Motor neuron (in vitro differentiated cells): ENCODE results near the gene KRTAP10-12. TPM values are rescaled to one million over a fixed set of nuclear protein-coding genes. Genes with fewer than 3 reads are reported as not detected.
"Not testable (repeated sequence)": the region's sequence is repeated elsewhere in the genome, so short reads cannot be mapped to it uniquely, and the experiment has no call there.

Source experiments
- ATAC-seq, 8 experiments: fragments of 200-7000 bp; cut with Tn5 transposase; replicated peaks in 6 of 8; 2 replicates each; pipeline ENCODE4 v1.8.0; 2021; ENCODE audit warnings: mild to moderate bottlenecking in 8 of 8, moderate library complexity in 8 of 8
- H3K27ac ChIP-seq, 2 donors: fragments of 250-450 bp; sonication (Bioruptor Pico); 2 replicates each; pipeline ENCODE4 v1.9.0; 2021; ENCODE audit warnings: antibody characterized with exemption in 2 of 2, mild to moderate bottlenecking in 2 of 2, moderate library complexity in 1 of 2
- H3K4me1 ChIP-seq, 2 donors: fragments of 250-450 bp; sonication (Bioruptor Pico); replicated peaks in 1 of 2; 2 replicates each; pipeline ENCODE4 v1.6.1; 2021; ENCODE audit warnings: antibody characterized with exemption in 2 of 2, mild to moderate bottlenecking in 2 of 2, moderate library complexity in 1 of 2
- H3K4me3 ChIP-seq, 5 donors: fragments of 250-450 bp; sonication (Bioruptor Pico); 2 replicates each; pipeline ENCODE4 v1.9.0; 2021; ENCODE audit warnings: antibody characterized with exemption in 5 of 5, mild to moderate bottlenecking in 5 of 5, moderate library complexity in 4 of 5
- WGBS, 10 experiments: fragments of 450-650 bp; shearing (Covaris generic); methylation state at CpG; one replicate each; pipeline ENCODE4 v1.0.0; 2022; 5-methylcytosine and 5-hydroxymethylcytosine counted together
- in situ Hi-C, 9 experiments: fragments of 400-800 bp; cut with MboI; loops; one replicate each; pipeline ENCODE4 v1.15.0; 2021; ENCODE audit warnings: low sequenced_read_pairs in 9 of 9, low pct_unique_long_range_greater_than_20kb in 2 of 9; ENCODE audit not compliant: unreplicated experiment in 9 of 9
- total RNA-seq, 8 experiments: library from RNA; unstranded; fragments of 300-600 nt; gene quantifications; 2 replicates each; pipeline versions ENCODE4 v1.2.3 to v1.2.4, GENCODE V29; 2022

The KRTAP10-12 gene
- total RNA-seq, 8 experiments from 2014 or later: 0.29 to 0.85 (median 0.56) TPM; not detected in 5

DNA sequence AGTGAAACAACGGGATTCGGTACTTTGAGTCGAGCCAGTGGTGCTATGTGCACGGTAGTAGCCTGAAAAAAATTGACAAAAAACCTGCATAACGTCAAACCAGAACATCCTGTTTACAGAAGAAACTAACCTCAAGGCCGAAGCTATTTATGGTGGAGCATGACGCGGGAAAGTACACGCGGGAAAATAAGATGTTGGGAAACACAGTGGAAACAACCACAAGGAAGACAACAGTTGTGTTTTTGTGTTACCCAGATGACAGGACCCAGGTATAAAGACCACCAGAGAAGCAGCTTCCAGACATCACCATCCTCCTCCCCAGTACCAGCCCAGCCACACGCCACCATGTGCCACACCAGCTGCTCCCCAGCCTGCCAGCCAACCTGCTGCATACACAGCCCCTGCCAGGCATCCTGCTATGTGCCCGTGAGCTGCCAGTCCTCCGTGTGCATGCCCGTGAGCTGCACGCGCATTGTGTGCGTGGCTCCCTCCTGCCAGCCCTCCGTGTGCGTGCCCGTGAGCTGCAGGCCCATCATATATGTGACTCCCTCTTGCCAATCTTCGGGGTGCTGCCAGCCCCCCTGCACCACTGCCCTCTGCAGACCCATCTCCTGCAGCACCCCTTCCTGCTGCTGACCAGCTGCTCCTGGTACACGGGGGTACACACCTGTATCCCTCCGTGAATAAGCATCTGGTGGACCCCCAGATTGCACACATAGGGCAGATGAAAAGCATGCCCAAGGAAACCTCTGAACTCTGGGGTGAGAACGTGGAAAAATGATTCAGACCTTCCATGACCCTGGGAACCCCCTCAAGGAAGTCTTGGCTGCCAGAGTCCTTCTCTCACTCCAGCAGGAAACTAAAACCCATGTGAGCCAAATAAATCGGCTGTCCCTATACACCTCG lies 39.1 kb upstream of the KRTAP10-12 start, which contains the start of gene KRTAP12-3:
Gene KRTAP12-3, plus strand, starts transcription at position 298 of the 906 bp plus-strand sequence. Its CDS starts 48 bp downstream, at position 346.
- no peaks in the 10 kb centered on the region for H3K4me1 ChIP-seq
- ATAC-seq: no peak
- H3K4me3 ChIP-seq: no peak within 1 kb of the TSS
- no peak within 1 kb of the TSS for H3K27ac ChIP-seq
- WGBS, 10 experiments: 20 to 98% (median 82%) methylated on average over 4 to 15 of the region's 26 CpGs
- in situ Hi-C loops: no loop called here

DNA sequence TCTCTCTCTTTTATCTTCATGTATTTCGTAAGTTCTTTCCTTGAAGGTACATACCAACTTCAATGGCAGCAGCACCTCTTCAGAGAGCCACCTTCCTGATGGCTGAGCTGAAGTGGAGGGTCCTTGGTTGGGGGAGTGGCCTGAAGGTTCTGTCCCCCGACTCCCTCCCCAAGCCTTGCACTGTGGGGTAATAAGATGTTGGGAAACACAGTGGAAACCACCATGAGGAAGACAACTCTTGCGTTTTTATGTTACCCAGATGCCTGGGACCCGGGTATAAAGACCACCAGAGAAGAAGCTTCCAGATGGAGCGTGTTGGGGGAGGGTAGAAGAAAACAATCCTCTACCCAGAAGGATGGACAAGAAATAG lies 38.4 kb upstream of the KRTAP10-12 start:
- no peaks in the 10 kb centered on the region for H3K4me1 ChIP-seq
- no peak for ATAC-seq
- no peak overlapping the region for H3K27ac ChIP-seq
- WGBS, 10 experiments: 60 to 100% (median 83%) methylated on average over 1 of the region's 5 CpGs; no CpG with 5 or more reads in 7 of the 10 experiments
- H3K4me3 ChIP-seq: no peak overlapping the region
- in situ Hi-C loops: no loop called here

DNA sequence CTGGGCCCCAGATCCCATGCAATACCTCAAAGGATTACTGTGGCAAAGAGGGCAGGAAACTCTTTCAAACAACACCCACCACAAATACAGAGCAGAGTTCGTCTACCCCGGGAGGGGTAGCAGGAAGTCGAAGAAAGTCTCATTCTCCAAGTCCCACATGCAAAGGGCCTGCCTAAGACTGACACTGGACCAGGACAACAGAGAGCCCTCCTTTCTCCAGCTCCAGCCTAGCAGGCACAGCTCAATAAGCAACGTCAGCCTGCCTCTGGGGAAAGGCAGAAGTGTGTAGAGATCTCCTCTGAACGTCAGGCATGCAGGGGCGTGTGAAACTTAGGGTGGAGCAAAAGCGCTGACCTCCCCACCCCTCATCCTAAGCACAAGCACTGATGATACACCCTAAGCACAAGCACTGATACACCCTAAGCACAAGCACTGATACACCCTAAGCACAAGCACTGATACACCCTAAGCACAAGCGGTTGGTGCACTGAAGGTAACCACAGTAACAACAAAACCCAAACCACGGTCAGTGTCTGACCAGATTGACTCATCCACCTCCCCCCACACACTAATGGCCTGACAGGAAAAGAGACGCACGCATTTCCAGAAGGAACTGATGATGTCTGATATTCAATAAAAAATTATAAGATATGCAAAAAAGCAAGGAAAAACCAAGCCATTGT lies 37.9 kb upstream of the KRTAP10-12 start:
- H3K4me3 ChIP-seq: no peak overlapping the region
- in situ Hi-C loops: no loop called here
- H3K27ac ChIP-seq: no peak overlapping the region
- no peaks in the 10 kb centered on the region for H3K4me1 ChIP-seq
- WGBS, 10 experiments: 25 to 100% (median 67%) methylated on average over 1 to 10 of the region's 11 CpGs; no CpG with 5 or more reads in 1 of the 10 experiments
- peak in 2 of 8 experiments; percentile 60 to 97 for ATAC-seq

DNA sequence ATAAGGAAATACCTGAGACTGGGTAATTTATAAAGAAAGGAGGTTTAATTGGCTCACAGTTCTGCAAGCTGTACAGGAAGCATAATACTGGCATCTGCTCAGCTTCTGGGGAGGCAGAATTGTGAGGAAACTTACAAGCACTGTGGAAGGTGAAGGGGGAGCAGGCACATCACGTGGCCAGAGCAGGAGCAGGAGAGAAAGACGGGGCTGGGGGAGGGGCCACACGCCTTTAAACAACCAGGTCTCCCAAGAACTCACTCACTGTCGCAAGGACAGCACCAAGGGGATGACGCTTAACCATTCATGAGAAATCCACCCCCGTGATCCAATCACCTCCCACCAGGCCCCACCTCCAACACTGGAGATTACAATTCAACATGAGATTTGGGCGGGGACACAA lies 35.4 kb upstream of the KRTAP10-12 start:
- H3K4me3 ChIP-seq, H3K27ac ChIP-seq, in situ Hi-C loops, H3K4me1 ChIP-seq, ATAC-seq: not testable (repeated sequence)
- WGBS, 10 experiments: 0 to 100% (median 73%) methylated on average over 1 to 5 of the region's 7 CpGs

DNA sequence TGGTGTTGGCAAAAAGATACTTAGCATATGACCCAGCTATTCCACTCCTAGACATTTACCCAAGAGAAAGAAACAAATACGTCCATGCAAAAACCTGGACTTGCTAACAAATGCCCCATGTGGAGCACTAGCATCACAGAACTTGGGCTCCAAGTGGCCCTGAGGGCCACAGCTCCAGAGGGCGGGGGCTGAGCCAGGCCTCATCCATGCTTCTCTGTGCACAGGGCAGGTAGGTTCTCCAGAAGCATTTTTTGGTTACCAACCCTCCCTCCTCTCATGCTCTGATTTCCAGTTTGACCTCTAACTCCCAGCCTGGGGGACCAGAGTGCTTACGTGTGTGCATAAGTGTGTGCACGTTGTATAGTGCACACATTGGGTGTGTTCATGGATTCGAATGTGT lies 32.3 kb upstream of the KRTAP10-12 start:
- Histone ChIP-seq H3K27ac (no peak overlapping the region), H3K4me3 (no peak overlapping the region), H3K4me1 (no peaks in the 10 kb centered on the region)
- in situ Hi-C loops: no loop called here
- WGBS, 10 experiments: 0 to 100% (median 82%) methylated on average over 1 to 4 of the region's 5 CpGs; no CpG with 5 or more reads in 2 of the 10 experiments
- no peak for ATAC-seq

- ATAC-seq: no peak
- no peaks in the 10 kb centered on the region for H3K4me1 ChIP-seq
- 0 to 83% (median 70%) methylated on average over 1 to 6 of the region's 19 CpGs; no CpG with 5 or more reads in 2 of the 10 experiments for WGBS, 10 experiments
- H3K27ac ChIP-seq: no peak within 1 kb of the TSS
- H3K4me3 ChIP-seq: no peak within 1 kb of the TSS
- in situ Hi-C loops: no loop called here
Observed at GRCh38 chr21:44666401-44667320, 30.3 kb upstream of the KRTAP10-12 start, which contains the start of gene KRTAP12-2. Gene KRTAP12-2, minus strand, starts transcription at chr21:44666927. Its CDS starts 41 bp downstream, at chr21:44666886.

GRCh38 chr21:44667612-44668011 lies 29.4 kb upstream of the KRTAP10-12 start:
- no peak overlapping the region for H3K27ac ChIP-seq
- H3K4me3 ChIP-seq: no peak overlapping the region
- WGBS, 10 experiments: 0 to 78% (median 22%) methylated on average over 1 of the region's 1 CpG; no CpG with 5 or more reads in 3 of the 10 experiments
- in situ Hi-C loops: no loop called here
- no peaks in the 10 kb centered on the region for H3K4me1 ChIP-seq
- ATAC-seq: no peak

GRCh38 chr21:44670642-44671432 lies 26.1 kb upstream of the KRTAP10-12 start:
- Histone ChIP-seq H3K27ac (no peak overlapping the region), H3K4me1 (no peaks in the 10 kb centered on the region), H3K4me3 (no peak overlapping the region)
- ATAC-seq: no peak
- WGBS, 10 experiments: 0 to 80% (median 57%) methylated on average over 1 to 3 of the region's 3 CpGs; no CpG with 5 or more reads in 5 of the 10 experiments
- in situ Hi-C loops: no loop called here

DNA sequence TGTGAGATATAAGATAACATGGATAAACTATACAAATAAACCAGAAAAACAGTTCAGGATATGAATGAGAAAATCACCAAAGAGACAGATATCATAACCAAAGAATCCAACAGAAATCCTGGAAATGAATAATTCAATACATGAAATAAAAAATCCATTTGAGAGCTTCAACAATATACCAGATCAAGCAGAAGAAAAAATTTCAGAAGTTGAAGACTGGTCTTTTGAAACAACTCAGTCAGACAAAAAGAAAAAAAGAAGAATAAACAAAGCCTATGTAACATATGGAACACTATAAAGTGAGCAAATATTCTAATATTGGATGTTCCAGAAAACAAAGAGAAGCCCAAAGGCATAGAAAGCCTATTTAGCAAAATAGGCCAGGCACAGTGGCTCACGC lies 25.1 kb upstream of the KRTAP10-12 start:
- no peak for ATAC-seq
- in situ Hi-C loops: no loop called here
- WGBS, 10 experiments: 60 to 100% (median 82%) methylated on average over 1 of the region's 1 CpG; no CpG with 5 or more reads in 4 of the 10 experiments

GRCh38 chr21:44677881-44678280 lies 19.1 kb upstream of the KRTAP10-12 start:
- Histone ChIP-seq H3K4me3 (no peak overlapping the region), H3K4me1 (no peaks in the 10 kb centered on the region), H3K27ac (no peak overlapping the region)
- in situ Hi-C loops: no loop called here
- WGBS, 10 experiments: 62 to 95% (median 80%) methylated on average over 1 to 10 of the region's 13 CpGs; no CpG with 5 or more reads in 3 of the 10 experiments
- ATAC-seq: no peak

More for the DNA sequence above, 25.1 kb upstream of the KRTAP10-12 start:
- Histone ChIP-seq H3K4me3 (no peak overlapping the region), H3K27ac (no peak overlapping the region), H3K4me1 (no peaks in the 10 kb centered on the region)

GRCh38 chr21:44681152-44681551 lies 15.8 kb upstream of the KRTAP10-12 start:
- Histone ChIP-seq H3K4me1 (peaks cover 0 to 1% of the 10 kb centered on the region in 2 donors), H3K4me3 (no peak overlapping the region), H3K27ac (no peak overlapping the region)
- no peak for ATAC-seq
- WGBS, 10 experiments: 27 to 95% (median 73%) methylated on average over 1 to 10 of the region's 11 CpGs; no CpG with 5 or more reads in 3 of the 10 experiments
- in situ Hi-C loops: no loop called here
